HG03378 (cell line): ENCODE measurements around the gene SYT8.
"Not testable (repeated sequence)": the region's sequence is repeated elsewhere in the genome, so short reads cannot be mapped to it uniquely, and the experiment has no call there.

Experiments used
- ATAC-seq: cut with Tn5 transposase; IDR thresholded peaks from one replicate; pipeline ENCODE4 v1.9.1; 2021; ENCODE audit warnings: mild to moderate bottlenecking, moderate library complexity; ENCODE audit not compliant: unreplicated experiment

The SYT8 gene

GRCh38 chr11:1871531-1871930, 36.7 kb downstream of the SYT8 start:
- no peak for ATAC-seq

GRCh38 chr11:1872267-1872985, 37.6 kb downstream of the SYT8 start:
- ATAC-seq, result no peak

- no peak for ATAC-seq
These were observed 38.4 kb downstream of the SYT8 start for GRCh38 chr11:1873048-1873812.

GRCh38 chr11:1873813-1874150, 39.0 kb downstream of the SYT8 start:
- ATAC-seq, result not testable (repeated sequence)

- ATAC-seq, result not testable (repeated sequence)
These were observed 39.8 kb downstream of the SYT8 start for GRCh38 chr11:1874441-1875092.

- ATAC-seq, result no peak
These were observed 40.5 kb downstream of the SYT8 start for GRCh38 chr11:1875093-1875850.

GRCh38 chr11:1875851-1876301, 41.1 kb downstream of the SYT8 start:
- not testable (repeated sequence) for ATAC-seq

GRCh38 chr11:1876361-1877063, 41.7 kb downstream of the SYT8 start:
- no peak for ATAC-seq

- ATAC-seq, result no peak
These were observed 42.7 kb downstream of the SYT8 start for GRCh38 chr11:1877211-1878136.

- no peak for ATAC-seq
These were observed 43.6 kb downstream of the SYT8 start for GRCh38 chr11:1878137-1879031.

- ATAC-seq, result no peak
These were observed 44.7 kb downstream of the SYT8 start for GRCh38 chr11:1879342-1879940.

GRCh38 chr11:1879941-1880720, 45.3 kb downstream of the SYT8 start:
- ATAC-seq, result no peak

- ATAC-seq, result no peak
These were observed 46.1 kb downstream of the SYT8 start for GRCh38 chr11:1880746-1881441.

GRCh38 chr11:1881442-1882264, 46.9 kb downstream of the SYT8 start:
- ATAC-seq, result no peak

- no peak for ATAC-seq
These were observed 47.8 kb downstream of the SYT8 start for GRCh38 chr11:1882265-1883238.
